Activated CD8-positive, alpha-beta memory T cell treated with anti-CD3 and anti-CD28 coated beads for 4 hours (primary cell): ENCODE results near the gene UBTF.

Experiments
- DNase-seq, 2 donors: peaks; one replicate each; pipeline ENCODE4 v3.0.0-alpha.2; 2020; ENCODE audit warnings: low read depth in 2 of 2

UBTF gene

DNA sequence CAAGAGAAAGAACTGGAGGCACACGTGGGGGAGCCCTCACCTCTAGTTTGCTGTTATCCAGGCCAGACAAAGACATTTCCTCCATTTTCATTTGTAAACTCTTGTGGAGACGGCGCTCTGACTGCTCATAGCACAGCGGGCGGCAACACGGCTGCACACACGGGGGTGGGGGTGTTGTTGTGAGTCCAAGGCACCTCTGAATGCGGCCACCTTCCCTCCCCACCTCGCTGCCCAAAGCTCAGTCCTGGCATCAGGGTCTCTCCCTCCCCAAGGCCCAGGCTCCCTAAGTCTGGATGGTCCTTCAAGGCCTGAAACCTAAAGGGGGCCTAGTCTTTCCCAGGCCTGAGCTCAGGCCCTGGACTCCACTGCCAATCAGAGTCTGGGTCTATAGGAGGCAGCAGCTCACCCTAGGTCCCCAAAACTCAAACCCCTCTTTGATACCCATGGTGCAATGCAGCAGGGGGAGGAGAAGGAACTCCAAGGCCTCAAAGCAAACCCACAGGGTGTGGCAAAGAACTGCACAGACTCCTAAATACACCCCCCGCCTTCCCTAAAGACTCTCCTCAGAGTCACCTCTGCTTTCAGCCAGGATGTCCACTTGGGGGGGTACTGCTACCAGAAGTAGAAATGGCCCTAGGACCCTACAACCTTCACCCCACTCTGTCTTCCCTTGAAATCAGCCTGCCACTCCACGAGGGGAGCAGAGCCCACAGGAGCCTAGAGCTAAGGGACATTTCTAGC is 21.3 kb downstream of the UBTF start:
- no peak for DNase-seq

DNA sequence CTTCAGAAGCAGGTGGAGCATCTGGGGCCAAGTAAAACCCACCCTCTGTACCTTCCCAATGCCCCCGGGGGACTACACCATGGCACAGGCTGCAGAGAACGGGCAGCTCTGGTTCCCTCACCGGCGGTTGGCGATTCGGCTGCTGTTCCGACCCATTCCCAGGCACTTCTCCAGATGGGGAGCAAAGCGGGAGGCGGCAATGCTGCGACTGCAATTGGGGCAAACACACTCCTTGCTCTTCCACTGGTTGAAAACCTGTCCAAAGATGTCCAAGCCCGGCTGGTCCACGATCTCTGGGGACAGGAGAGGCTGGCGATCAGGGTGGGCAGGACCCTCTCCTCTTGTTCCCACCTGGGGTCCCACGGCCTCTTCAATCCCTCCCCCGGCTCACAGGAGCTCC is 22.4 kb downstream of the UBTF start:
- DNase-seq, result no peak

- DNase-seq, result no peak
Measured at GRCh38 chr17:44193326-44194084, 26.0 kb downstream of the UBTF start.

DNA sequence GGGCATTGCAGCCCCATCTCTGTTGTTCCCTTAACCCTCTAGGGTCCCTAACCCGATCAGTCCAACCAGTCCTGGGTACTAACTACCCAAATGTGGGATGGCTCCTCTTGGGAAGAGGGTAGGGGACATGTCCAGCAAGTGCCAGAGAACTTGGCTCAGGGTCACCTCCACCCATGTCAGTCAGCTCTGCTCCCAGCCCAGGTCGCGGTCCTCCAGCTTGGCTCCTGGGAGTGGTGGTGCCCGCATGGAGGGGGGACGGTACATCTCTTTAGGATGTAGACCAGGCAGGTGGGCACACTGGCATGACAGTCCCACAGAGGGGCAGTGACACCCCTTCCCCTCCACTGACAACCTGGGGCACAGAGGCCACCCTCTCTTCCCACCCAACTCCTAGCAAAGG is 26.7 kb downstream of the UBTF start:
- DNase-seq, result no peak

DNA sequence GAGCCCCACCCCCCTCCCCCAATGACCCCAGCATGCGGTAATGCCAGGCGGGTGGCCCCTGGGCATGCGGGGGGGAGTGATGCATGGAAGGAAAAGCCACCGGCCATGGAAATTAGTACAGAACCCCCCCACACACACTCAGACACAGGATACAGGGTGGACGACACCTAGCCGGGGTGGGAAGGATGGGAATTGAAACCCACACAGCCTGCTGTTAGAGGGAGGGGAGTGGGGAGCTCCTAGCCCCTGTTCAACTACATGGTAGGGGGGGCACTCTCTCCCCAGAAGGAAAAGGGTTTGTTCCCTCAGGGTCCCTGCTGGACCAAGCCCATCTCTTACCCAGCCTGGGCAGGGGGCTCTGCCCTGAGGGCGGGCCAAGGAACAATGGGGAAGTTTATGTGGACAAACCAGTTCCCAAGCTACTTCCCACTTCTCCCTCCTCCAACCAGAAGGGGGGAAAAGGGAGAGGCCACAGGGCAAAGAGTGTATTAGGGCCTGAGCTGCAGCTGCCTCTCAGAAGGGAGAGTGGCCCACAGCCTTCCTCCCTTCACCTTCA is 27.5 kb downstream of the UBTF start:
- no peak for DNase-seq

DNA sequence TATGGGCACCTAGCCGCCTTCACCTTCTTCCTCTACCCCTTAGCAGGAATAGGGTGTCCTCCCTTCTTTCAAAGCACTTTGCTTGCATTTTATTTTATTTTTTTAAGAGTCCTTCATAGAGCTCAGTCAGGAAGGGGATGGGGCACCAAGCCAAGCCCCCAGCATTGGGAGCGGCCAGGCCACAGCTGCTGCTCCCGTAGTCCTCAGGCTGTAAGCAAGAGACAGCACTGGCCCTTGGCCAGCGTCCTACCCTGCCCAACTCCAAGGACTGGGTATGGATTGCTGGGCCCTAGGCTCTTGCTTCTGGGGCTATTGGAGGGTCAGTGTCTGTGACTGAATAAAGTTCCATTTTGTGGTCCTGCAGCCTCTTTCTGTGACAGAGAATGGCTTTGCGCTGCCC is 28.1 kb downstream of the UBTF start:
- DNase-seq, result no peak

GRCh38 chr17:44190481-44190880 is 29.0 kb downstream of the UBTF start:
- DNase-seq, result no peak

DNA sequence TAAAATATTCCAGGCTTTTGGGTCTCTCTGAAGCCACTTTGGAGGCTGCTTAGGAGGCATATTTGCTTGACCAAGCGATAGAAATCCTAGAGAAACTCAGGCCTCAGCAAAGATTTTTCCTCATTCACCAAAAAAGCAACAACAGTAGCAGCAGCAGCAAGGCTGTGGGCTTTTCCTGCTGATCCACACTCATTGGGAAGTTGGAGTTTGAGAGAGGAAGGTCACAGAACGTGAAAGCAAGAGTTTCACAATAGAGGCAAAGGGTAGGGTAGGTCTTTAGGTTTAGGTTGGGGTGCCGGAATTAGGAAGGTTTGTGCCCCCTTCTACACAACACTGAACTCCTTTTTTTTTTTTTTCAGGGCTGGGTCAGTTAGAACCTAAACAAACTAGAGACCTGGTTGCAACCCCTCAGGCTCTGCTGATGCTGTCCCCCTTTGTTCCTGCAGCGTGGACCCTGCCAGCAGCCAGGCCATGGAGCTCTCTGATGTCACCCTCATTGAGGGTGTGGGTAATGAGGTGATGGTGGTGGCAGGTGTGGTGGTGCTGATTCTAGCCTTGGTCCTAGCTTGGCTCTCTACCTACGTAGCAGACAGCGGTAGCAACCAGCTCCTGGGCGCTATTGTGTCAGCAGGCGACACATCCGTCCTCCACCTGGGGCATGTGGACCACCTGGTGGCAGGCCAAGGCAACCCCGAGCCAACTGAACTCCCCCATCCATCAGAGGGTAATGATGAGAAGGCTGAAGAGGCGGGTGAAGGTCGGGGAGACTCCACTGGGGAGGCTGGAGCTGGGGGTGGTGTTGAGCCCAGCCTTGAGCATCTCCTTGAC is 30.7 kb downstream of the UBTF start:
- no peak for DNase-seq

GRCh38 chr17:44187131-44187899 is 32.2 kb downstream of the UBTF start:
- DNase-seq, result peak; percentile 52 to 55

DNA sequence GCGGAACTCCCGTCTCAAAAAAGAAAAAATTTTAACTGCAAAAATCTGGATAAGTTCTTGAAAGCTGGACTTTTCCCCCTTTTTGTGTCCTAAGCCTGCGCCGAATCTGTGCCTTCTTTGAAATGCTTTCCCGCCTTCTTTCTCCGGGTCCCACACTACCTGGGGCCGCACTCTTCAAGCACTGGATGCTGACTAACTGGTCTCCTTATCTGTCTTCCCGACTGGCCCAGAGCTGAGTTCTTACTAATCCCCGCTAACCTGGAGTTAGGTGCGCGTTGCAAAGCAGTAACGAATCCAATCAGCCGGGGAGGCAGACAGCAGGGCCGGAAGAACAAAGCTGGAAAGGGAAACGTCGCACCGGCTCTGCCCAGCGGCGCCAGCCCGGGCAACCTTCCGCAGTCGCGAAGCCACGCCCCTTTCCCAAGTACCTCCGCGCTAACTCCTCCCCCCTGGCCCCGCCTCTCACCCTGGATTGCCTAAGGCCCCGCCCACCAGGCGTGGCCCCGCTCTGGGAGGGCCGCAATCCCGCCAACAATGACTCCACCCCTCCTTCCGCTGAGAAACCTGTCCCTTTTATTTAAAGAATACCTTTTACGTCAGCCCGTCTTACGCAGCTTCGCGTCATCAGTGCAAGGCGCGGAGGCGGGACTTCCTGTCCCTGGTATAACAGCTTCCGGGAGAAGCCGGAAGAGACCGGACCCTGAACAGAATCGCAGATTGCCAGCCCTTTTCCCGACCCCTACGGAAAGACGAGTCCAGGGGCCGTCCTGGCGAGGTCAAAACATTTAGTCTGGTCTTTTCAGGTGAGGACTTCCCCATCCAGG is 33.0 kb downstream of the UBTF start, which contains the start of gene TMUB2:
Gene TMUB2 (plus strand): TSS at position 666 of the 824 bp plus-strand sequence. CDS start 737 bp downstream, outside the sequence.
- peak; percentile 98 to 99 for DNase-seq

DNA sequence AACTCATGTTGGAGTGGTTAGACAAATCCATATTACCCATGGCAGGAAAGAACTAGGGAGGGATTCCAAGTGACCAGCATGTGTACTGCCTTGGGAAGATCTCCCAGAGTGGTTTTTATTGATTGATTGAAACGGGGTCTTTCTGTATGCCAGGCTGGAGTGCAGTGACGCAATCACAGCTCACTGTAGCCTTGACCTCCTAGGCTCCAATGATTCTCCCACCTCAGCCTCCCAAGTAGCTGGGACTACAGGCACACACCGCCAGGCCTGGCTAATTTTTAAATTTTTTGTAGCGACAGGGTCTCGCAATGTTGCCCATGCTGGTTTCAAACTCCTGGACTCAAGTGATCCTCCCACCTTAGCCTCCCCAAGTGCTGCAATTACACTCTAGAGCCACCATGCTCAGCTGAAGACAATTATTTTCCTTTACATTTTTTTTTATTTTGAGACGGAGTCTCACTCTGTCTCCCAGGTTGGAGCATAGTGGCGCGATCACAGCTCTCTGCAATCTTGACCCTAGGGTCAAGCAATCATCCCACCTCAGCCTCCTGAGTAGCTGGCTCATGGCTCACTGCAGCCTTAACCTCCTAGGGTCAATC is 35.2 kb downstream of the UBTF start:
- no peak for DNase-seq

DNA sequence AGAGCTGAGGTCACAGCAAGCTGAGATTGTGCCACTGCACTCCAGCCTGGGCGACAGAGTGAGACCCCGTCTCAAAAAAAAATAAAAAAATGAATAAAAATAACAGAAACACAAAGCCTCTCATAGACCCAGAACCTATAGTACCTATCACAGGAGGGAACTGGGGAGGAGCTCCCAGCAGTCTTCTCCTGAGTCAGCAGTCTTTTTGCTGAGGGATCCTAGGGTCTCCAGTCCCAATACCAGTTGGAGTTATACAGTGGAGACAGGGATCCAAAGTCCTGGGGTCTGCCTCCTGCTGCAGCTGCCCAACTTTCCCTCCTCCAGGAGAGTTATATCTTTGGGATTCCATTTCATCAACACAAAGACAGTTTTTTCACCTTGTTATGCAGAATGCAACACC is 36.5 kb downstream of the UBTF start:
- DNase-seq, result no peak

- no peak for DNase-seq
Measured at GRCh38 chr17:44178133-44178532, 41.3 kb downstream of the UBTF start.

GRCh38 chr17:44177640-44178039 is 41.8 kb downstream of the UBTF start:
- DNase-seq, result no peak

- DNase-seq, result no peak
Measured at GRCh38 chr17:44176671-44177501, 42.6 kb downstream of the UBTF start.

DNA sequence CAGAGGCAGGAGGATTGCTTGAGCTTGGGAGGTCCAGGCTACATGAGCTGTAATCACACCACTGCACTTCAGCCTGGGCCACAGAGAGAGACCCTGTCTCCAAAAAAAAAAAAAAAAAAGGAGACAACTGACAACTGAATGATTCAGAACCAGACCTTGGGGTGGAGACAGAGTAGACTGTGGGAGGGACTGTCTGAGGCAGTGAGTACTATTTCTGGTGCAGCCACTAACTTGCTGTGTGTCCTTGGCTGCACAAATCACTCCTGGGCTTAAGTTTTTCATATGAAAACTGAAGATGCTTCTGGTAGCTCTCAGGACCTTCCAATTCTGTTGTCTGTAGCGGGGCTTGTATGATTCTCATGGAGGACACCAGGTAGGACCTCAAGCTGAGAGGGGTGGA is 43.2 kb downstream of the UBTF start:
- DNase-seq, result no peak

GRCh38 chr17:44174427-44174826 is 45.0 kb downstream of the UBTF start:
- DNase-seq, result no peak

- no peak for DNase-seq
Measured at GRCh38 chr17:44171931-44172455, 47.5 kb downstream of the UBTF start.
